ENCODE data around the gene AHDC1.

The AHDC1 gene

GRCh38 chr1:27485363-27485762 lies 118.6 kb downstream of the AHDC1 start:
- TF ChIP-seq EGR1 (IDR thresholded peaks at IDR 0.05) (no peak), TAF1 (IDR thresholded peaks at IDR 0.05; ENCODE audit: low read depth) (no peak), ZBTB7A (IDR thresholded peaks at IDR 0.05; ENCODE audit: low read depth) (no peak), RAD21 (IDR thresholded peaks at IDR 0.05; ENCODE audit: low read depth) (no peak), REST (IDR thresholded peaks at IDR 0.05; ENCODE audit: low read depth) (no peak), CREB1 (IDR thresholded peaks at IDR 0.05; ENCODE audit: low read depth) (no peak), TEAD4 (IDR thresholded peaks at IDR 0.05) (no peak), NFIC (IDR thresholded peaks at IDR 0.05) (no peak), CEBPB (IDR thresholded peaks at IDR 0.05) (no peak), USF1 (IDR thresholded peaks at IDR 0.05) (no peak), TCF12 (IDR thresholded peaks at IDR 0.05; ENCODE audit: low read depth) (no peak), EP300 (IDR thresholded peaks at IDR 0.05; ENCODE audit: borderline replicate concordance) (no peak), YY1 (IDR thresholded peaks at IDR 0.05; ENCODE audit: low read depth) (no peak), FOXM1 (IDR thresholded peaks at IDR 0.05; ENCODE audit: borderline replicate concordance, low read depth) (no peak)

All from Ishikawa (cell line).